WI38 (cell line): ENCODE data around the gene ZDHHC24.
A peak's percentile ranks its signal among the peaks of the same experiment; 100 is the strongest.

Source experiments
- H3K4me3 ChIP-seq: 2 replicates; pipeline ENCODE4 v1.5.1; 2011; ENCODE audit warnings: low read depth, mild to moderate bottlenecking, control low read depth, low read length
- TF ChIP-seq, protein P1 (sequence below): IDR thresholded peaks from 2 replicates; pipeline ENCODE4 v1.5.1; 2012; ENCODE audit warnings: low read depth, mild to moderate bottlenecking, control low read depth, low read length

Gene ZDHHC24

DNA sequence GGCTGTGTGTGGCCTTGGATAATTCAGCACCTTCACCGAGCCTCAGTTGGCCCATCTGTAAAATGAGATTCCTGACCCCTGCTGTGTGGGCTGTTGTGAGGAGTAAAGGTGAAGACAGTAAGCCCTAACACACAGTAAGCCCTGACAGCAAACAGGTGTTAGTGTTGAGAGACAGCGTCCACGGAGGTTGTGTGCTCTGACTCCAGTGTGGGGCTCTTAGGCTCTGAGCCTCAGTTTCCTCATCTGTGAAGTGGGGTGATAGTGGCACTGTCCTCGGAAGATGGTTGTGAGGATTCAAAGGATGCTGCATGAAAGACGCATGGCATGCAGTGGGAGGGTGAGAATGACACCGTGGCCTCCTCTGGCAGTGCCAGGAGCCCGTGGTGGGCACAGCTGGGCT, 51.4 kb downstream of the ZDHHC24 start:
- TF ChIP-seq, protein P1, sequence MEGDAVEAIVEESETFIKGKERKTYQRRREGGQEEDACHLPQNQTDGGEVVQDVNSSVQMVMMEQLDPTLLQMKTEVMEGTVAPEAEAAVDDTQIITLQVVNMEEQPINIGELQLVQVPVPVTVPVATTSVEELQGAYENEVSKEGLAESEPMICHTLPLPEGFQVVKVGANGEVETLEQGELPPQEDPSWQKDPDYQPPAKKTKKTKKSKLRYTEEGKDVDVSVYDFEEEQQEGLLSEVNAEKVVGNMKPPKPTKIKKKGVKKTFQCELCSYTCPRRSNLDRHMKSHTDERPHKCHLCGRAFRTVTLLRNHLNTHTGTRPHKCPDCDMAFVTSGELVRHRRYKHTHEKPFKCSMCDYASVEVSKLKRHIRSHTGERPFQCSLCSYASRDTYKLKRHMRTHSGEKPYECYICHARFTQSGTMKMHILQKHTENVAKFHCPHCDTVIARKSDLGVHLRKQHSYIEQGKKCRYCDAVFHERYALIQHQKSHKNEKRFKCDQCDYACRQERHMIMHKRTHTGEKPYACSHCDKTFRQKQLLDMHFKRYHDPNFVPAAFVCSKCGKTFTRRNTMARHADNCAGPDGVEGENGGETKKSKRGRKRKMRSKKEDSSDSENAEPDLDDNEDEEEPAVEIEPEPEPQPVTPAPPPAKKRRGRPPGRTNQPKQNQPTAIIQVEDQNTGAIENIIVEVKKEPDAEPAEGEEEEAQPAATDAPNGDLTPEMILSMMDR = no peak
- H3K4me3 ChIP-seq = no peak overlapping the region

- TF ChIP-seq, protein P1 = no peak
- no peak overlapping the region for H3K4me3 ChIP-seq
Observed at GRCh38 chr11:66493130-66493529, 52.7 kb downstream of the ZDHHC24 start.

DNA sequence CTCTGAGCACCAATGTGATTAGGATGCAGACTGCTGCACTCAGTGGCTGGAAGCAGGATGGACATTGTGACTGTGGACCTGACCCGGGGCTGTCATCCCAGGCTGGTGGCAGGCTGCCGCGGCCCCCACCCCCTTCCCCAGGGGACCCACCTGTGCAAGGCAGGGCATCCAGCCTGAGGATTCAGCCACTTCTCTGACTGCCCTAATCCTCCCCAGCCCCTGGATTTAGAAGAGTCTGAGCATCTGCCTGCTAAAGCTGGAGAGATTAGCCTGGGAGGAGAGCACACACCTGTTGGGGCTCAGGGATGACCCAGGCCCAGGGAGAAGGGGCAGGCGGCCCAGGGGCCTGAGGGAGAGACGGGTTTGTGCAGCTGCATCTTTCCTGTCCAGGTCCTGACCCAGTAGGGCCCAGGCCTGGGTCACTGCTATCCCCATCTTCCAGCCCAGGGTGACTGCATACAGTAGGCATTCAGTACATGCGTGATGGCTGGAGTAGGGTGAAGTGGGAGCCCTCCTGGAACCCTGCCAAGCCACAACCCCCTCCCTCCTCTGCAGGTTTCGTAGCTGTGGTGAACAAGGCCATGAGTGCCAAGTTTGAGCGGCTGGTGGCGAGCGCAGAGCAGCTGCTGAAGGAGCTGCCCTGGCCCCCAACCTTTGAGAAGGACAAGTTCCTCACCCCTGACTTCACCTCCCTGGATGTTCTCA, 53.5 kb downstream of the ZDHHC24 start:
- TF ChIP-seq, protein P1 = no peak
- H3K4me3 ChIP-seq = no peak overlapping the region

GRCh38 chr11:66491315-66491935, 54.4 kb downstream of the ZDHHC24 start:
- H3K4me3 ChIP-seq = no peak overlapping the region
- TF ChIP-seq, protein P1 = peak; percentile 41; the same call in 1 of the 2 replicates

DNA sequence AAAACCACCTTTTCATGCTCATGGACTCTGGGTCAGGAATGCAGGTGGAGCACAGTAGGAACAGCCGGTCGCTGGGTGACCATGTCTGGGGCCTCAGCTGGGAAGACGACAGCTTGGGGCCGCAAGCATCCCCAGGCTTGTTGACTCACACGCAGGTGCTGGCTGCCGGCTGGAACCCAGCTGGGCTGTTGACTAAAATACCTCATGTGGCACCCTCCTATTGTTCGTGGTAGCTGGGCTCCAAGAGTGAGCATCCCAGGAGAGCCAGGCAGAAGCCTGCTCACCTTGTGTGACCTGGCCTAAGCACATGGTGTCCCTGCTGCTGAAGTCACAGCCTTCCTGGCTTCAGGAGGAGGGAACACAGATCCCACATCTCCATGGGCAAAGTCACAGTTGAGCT, 56.2 kb downstream of the ZDHHC24 start:
- TF ChIP-seq, protein P1 = no peak
- no peak overlapping the region for H3K4me3 ChIP-seq

GRCh38 chr11:66488957-66489356, 56.9 kb downstream of the ZDHHC24 start:
- TF ChIP-seq, protein P1 = no peak
- H3K4me3 ChIP-seq = no peak overlapping the region

GRCh38 chr11:66484806-66485380, 61.0 kb downstream of the ZDHHC24 start:
- TF ChIP-seq, protein P1 = no peak
- no peak overlapping the region for H3K4me3 ChIP-seq
